ENCODE results near the gene RPRD1B.

RPRD1B gene

DNA sequence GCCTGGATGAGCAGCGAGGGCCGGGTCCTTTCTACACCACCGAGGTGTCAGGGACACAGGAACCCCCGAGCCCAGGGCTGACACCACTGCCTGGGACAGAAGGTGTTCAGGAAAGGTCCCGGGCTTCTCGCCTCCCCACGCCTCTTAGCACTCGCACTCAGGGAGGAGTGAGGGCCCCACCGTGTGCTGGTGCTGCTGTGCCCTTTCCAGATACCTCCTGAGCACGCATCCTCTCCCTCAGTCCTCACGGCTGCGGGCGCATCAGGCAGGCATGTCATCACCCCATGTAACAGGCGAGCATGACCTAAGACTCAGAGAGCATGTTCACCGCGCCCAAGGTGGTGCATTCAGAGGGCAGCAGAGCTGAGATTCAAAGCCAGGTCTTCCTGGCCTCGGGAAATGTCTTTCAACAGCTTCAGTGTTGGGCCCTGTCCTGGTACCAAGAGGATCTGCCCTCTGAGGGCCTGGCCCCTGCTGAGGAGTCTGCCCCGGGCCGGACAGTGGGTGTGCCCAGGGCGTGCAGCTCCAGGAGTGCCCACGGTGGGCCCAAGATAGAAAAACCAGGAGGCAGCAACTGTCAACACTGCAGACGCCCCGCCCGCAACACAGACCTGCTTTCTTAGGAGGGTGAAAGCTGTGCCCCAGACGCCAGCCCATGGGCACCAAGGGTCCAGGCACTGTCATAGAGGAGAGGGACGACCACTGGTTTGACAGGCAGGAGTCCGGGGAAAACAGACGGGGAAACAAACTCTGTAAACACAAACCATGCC lies 102.3 kb downstream of the RPRD1B start:
- DNase-seq (ENCODE audit: low read depth) = no peak

DNA sequence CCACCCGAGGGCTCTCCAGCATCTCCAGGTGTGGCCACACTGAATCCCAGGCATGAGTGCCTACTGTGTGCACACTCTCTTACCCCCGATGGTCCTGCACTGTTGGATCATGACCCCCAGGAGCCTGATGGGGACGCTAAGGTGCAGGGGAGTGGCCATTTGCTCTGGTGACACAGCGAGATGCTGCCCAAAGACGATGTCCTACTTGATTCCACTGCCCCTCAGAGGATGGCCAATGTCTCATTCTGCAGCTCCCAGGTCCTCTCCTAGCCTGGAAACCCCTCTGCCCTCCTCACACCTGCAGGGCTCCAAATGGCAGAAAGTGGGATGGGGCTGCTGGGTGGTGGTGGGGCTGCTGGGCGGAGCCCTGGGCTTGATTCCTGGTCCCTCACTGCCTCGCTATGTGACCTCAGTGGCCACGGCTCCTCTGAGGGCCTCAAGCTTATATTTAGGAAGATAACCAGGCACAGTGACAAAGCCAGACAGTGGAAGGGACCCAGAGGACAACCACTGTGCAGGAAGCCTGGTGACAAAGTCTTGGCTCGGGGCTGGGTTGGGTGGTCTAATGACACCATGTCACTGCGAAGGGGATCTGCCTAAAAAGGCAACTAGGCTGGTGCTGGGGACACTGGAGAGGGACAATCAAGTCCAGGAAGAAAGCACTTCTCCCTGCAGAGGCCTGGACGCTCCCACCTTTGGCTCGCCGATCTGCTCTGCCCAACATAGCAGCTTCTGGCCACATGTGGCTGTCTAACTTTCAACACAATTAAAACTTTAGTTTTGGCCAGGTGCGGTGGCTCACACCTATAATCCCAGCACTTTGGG lies 103.1 kb downstream of the RPRD1B start:
- DNase-seq (ENCODE audit: low read depth) = no peak

DNA sequence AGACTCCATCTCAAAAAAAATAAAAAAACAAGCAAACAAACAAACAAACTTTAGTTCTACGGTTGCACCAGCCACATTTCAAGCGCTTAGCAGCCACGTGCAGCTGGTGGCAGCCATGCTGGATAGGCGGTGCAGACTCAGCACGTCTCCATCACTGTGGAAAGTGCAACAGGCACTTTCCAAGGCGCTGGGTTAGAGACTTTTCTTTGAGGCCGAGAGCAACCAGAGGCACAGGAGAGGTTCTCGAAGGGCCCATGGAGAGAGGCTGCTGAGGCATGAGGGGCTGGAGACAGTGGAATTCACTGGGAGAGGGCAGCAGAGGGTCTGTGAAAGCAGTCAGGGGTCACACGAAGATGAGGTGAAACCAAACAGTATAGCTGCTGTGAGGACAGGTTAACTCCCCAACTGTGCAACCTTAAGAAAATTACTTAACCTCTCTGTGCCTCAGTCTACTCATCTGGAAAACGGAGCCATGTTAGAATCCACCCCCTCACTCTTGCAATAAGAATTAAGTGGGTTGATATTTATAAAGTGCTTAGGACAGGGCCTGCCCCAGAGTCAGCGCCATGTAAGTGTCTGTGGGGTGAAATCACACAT lies 104.0 kb downstream of the RPRD1B start:
- DNase-seq (ENCODE audit: low read depth) = no peak

DNA sequence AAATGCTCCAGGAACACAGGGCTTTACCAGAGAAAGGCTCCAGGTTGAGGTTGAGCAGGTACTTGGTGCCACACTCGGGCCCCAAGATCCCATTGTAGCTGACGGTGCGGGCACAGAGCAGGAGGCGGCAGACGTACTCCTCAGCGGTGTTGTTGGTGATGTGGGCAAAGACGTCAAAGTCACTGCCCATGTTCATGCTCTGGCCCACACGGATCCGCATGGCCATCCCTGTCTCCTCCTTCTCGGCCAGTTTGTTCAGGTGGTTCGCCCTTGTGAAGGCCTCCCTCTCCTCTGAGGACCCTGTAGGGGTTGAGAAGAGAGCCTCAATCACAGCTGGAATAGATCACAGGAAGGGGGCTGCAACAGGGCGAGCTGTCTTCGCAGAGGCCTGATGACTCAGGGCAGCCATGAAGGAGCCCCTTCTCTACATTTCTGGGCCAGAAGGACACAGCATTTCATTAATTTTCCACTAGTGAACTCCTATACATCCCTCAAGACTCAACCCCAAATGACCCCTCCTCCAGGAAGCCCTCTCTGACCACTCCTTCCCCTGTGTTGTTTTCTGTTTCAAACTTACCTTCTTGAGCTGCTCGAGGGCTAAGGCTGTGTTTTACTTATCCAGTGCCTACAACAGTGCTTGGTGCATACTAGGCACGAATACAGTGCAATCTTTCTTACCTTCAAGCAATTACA lies 104.7 kb downstream of the RPRD1B start:
- no peak for DNase-seq (ENCODE audit: low read depth)

DNA sequence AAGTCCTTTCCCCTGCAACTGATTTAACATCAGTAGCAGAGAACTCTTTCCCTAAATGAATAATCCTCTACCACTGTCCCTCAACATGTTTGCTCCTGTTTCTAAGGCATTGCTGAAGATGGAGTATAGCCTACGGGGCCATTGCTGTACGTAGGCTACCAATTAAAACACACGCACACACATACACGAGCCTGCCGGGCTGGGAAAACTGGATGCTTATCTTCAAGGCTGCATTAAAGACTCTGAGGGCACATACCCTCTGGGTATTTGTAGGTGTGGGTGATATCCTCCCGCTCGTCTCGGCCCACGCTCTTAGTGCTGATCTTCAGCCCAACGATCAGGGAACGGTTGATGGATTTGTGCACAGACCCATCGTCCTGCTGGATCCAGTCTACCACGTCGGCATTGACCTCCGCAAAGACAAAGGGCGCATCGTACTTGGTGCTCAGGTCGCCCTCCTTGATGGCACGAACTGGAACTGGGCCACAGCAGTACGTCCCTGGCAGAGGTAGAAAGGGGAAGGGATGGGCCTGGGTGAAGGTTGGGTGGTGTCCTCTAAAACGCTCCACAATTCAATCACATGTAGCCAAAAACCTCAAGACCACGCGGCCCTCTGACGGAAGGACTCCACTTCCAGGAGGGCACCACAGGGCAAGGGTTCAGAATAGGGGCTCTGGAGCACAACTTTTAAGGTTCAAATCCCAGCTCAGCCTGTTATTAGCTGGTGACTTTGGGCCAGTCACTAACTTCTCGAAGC lies 105.8 kb downstream of the RPRD1B start:
- no peak for DNase-seq (ENCODE audit: low read depth)

DNA sequence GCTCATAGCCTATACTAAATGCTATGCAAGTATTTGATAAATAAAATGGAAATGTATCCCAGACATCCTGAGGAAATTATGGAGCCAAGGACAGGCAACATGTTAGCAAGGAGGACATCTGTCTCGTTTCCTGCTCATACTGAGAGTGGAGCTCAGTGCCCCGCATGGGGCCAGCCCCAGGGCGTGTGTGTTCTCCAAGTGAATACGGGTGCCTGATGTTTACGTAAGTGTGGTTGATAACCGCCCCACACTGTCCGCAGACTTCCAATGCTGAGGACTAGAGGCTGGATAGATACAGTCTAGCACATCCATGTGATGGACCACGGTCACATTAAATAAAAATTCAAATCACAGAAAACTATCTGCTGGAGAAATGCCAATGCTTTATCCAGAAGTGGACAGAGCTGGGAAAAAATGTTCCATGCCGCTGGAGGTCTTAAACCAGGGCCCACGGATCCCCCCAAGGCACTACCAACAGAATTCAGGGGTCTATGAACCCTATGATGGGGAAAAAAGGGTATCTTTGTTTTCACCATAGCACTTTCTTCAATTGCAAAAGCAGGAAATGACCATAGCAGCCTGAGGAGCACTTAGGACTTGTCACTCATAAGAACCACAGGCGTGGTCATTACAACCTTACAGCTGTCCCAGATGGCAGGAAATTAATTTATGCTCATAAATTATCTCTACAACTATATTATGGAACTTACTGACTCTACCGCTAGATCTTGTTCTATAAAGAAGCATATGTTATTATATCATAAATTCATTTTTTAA lies 106.6 kb downstream of the RPRD1B start:
- DNase-seq (ENCODE audit: low read depth) = no peak

DNA sequence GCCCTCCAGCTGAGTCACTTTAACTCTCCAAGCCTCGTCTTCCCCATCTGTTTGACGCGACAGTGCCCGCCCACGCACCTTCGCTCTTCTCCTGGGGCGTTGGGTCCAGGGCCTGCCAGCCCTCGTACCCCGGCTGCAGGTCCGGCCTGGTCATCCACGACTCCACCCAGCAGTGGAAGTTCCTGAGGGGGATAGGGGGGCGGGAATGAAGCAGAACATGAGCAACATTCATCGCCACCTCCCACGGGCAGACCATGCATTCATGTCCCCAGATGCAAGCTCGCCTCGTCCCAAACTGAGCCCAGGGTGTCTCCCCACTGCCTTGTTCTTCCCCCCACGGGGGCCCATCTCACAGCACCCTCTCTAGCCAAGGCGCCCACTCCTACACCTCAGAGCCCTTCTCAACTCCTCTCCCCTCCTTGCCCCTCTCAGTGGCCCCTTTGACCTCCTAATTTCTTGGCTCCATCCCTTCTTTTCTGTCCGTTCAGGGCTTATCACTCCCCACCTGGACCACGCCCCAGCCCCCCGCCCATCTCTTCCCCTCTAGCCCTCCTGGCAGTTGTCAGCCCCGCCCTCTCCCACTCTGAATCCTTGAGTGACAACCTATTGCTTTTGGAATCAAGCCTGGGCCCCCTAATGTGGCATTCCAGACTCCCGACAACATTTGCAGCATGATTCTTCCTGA lies 107.8 kb downstream of the RPRD1B start:
- DNase-seq (ENCODE audit: low read depth) = no peak

Data from T-helper 22 cell (primary cell).